GM06990 (cell line): Measurements from ENCODE around the gene HS3ST1.

Experiments
- DNase-seq: peaks from one replicate; pipeline ENCODE4 v3.0.0-alpha.2; 2011; ENCODE audit not compliant: insufficient read length; ENCODE audit errors: extremely low read depth
- H3K27me3 ChIP-seq: replicated peaks from 2 replicates; pipeline ENCODE4 v1.6.0; 2011; ENCODE audit warnings: low read length; ENCODE audit not compliant: control insufficient read depth, insufficient read depth
- H3K36me3 ChIP-seq: 2 replicates; pipeline ENCODE4 v1.5.1; 2011; ENCODE audit warnings: low read length; ENCODE audit not compliant: control insufficient read depth, insufficient read depth
- H3K4me3 ChIP-seq: replicated peaks from 2 replicates; pipeline ENCODE4 v1.5.1; 2011; ENCODE audit warnings: low read depth, mild to moderate bottlenecking, control low read depth, low read length
- TF ChIP-seq, protein P1 (sequence below): IDR thresholded peaks from 2 replicates; pipeline ENCODE4 v1.5.1; 2011; ENCODE audit warnings: low read length, control low read depth, mild to moderate bottlenecking, inconsistent platforms; ENCODE audit not compliant: insufficient read depth, poor library complexity, severe bottlenecking

HS3ST1 gene

GRCh38 chr4:11420327-11420726, 8.4 kb downstream of the HS3ST1 start:
- Histone ChIP-seq H3K27me3 (no peaks in the 10 kb centered on the region), H3K36me3 (no peaks in the 10 kb centered on the region), H3K4me3 (no peak overlapping the region)
- no peak for DNase-seq
- TF ChIP-seq, protein P1, sequence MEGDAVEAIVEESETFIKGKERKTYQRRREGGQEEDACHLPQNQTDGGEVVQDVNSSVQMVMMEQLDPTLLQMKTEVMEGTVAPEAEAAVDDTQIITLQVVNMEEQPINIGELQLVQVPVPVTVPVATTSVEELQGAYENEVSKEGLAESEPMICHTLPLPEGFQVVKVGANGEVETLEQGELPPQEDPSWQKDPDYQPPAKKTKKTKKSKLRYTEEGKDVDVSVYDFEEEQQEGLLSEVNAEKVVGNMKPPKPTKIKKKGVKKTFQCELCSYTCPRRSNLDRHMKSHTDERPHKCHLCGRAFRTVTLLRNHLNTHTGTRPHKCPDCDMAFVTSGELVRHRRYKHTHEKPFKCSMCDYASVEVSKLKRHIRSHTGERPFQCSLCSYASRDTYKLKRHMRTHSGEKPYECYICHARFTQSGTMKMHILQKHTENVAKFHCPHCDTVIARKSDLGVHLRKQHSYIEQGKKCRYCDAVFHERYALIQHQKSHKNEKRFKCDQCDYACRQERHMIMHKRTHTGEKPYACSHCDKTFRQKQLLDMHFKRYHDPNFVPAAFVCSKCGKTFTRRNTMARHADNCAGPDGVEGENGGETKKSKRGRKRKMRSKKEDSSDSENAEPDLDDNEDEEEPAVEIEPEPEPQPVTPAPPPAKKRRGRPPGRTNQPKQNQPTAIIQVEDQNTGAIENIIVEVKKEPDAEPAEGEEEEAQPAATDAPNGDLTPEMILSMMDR = no peak

- DNase-seq = no peak
- Histone ChIP-seq H3K36me3 (no peaks in the 10 kb centered on the region), H3K27me3 (no peaks in the 10 kb centered on the region), H3K4me3 (no peak overlapping the region)
- TF ChIP-seq, protein P1 = peak; percentile 36
Observed at GRCh38 chr4:11418610-11419009, 10.1 kb downstream of the HS3ST1 start.

- H3K36me3 ChIP-seq = no peaks in the 10 kb centered on the region
- H3K4me3 ChIP-seq = no peak overlapping the region
- no peaks in the 10 kb centered on the region for H3K27me3 ChIP-seq
- no peak for DNase-seq
- TF ChIP-seq, protein P1 = no peak
Observed at GRCh38 chr4:11416767-11417113, 12.0 kb downstream of the HS3ST1 start.

DNA sequence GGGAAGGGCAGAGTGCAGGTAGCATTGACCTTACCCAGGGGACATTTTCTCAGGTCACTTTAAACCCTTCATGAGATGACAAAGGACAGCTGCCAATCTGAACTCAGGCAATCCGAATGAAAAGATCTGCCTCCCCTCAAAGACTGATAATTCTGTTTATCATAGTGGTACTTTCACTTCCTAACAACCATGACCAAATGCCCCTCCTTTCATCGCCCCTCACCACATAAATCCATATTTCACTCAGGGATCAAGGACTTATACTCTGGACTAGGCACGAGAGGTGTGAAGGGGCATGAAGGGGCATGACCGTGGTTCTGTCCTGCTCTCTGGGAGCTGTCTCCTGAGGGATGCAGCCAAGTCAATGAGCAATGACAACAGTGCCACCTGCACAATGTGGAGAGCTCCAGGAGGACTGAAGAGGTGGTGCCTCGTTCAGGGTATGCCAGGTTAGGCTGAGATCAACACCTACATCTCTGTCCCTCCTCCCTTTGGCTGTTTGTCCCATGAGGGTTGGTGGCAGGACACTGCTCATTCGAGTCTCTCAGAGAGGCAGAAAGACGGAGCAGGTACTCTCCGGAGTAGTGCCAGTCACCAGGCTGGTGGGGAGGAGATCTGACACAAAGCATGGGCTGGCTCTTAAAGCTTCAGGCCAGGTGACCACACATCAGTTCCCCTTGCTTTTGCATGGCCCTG, 12.5 kb downstream of the HS3ST1 start:
- Histone ChIP-seq H3K4me3 (no peak overlapping the region), H3K27me3 (no peaks in the 10 kb centered on the region), H3K36me3 (no peaks in the 10 kb centered on the region)
- no peak for DNase-seq
- TF ChIP-seq, protein P1 = peak; percentile 1

GRCh38 chr4:11415409-11416070, 13.2 kb downstream of the HS3ST1 start:
- no peak for DNase-seq
- TF ChIP-seq, protein P1 = no peak
- H3K4me3 ChIP-seq = no peak overlapping the region
- H3K27me3 ChIP-seq = no peaks in the 10 kb centered on the region
- H3K36me3 ChIP-seq = no peaks in the 10 kb centered on the region
